ENCODE data around the gene CHRNA7.

Gene CHRNA7

GRCh38 chr15:32007355-32007960, 22.9 kb upstream of the CHRNA7 start:
- no peaks in the 10 kb centered on the region for H3K79me2 ChIP-seq (ENCODE audit: insufficient read depth, low read length)
- H3K4me1 ChIP-seq (ENCODE audit: insufficient read depth, low read length, severe bottlenecking), result no peaks in the 10 kb centered on the region
- H2AFZ ChIP-seq (ENCODE audit: low read length), result no peak overlapping the region
- H3K9me3 ChIP-seq (ENCODE audit: low read length), result no peaks in the 10 kb centered on the region
- TF ChIP-seq CTCF (IDR thresholded peaks at IDR 0.05; ENCODE audit: low read length) (no peak), EZH2 (IDR thresholded peaks at IDR 0.05; ENCODE audit: borderline replicate concordance, low read length) (no peak)
- H4K20me1 ChIP-seq (ENCODE audit: insufficient read depth, low read length), result no peaks in the 10 kb centered on the region
- H3K27me3 ChIP-seq (ENCODE audit: insufficient read depth, low read length), result no peaks in the 10 kb centered on the region
- H3K9me2 ChIP-seq (ENCODE audit: low read depth, low read length), result no peaks in the 10 kb centered on the region
- no peaks in the 10 kb centered on the region for H3F3A ChIP-seq (ENCODE audit: insufficient read depth, low read length)
- H3K36me3 ChIP-seq (ENCODE audit: insufficient read depth, low read length), result no peaks in the 10 kb centered on the region
- H3K9ac ChIP-seq (ENCODE audit: low read length), result no peak overlapping the region
- no peak overlapping the region for H3K4me3 ChIP-seq (ENCODE audit: low read depth, low read length, poor library complexity, severe bottlenecking)
- no peak overlapping the region for H3K4me2 ChIP-seq (ENCODE audit: low read length)
- H3K27ac ChIP-seq (ENCODE audit: low read depth, low read length, poor library complexity, severe bottlenecking), result no peak overlapping the region

GRCh38 chr15:32014953-32015352, 15.4 kb upstream of the CHRNA7 start:
- H3K4me3 ChIP-seq (ENCODE audit: low read depth, low read length, poor library complexity, severe bottlenecking), result no peak overlapping the region

GRCh38 chr15:32020156-32020555, 10.2 kb upstream of the CHRNA7 start:
- H3K27ac ChIP-seq (ENCODE audit: low read depth, low read length, poor library complexity, severe bottlenecking), result no peak overlapping the region
- no peaks in the 10 kb centered on the region for H3K36me3 ChIP-seq (ENCODE audit: insufficient read depth, low read length)
- H3K9me2 ChIP-seq (ENCODE audit: low read depth, low read length), result no peaks in the 10 kb centered on the region
- no peak overlapping the region for H3K4me2 ChIP-seq (ENCODE audit: low read length)
- no peaks in the 10 kb centered on the region for H3K9me3 ChIP-seq (ENCODE audit: low read length)
- H3K4me1 ChIP-seq (ENCODE audit: insufficient read depth, low read length, severe bottlenecking), result no peaks in the 10 kb centered on the region
- no peak overlapping the region for H3K4me3 ChIP-seq (ENCODE audit: low read depth, low read length, poor library complexity, severe bottlenecking)
- no peak overlapping the region for H2AFZ ChIP-seq (ENCODE audit: low read length)
- no peaks in the 10 kb centered on the region for H3K27me3 ChIP-seq (ENCODE audit: insufficient read depth, low read length)
- no peak for TF ChIP-seq EZH2 (IDR thresholded peaks at IDR 0.05; ENCODE audit: borderline replicate concordance, low read length)
- no peak for TF ChIP-seq CTCF (IDR thresholded peaks at IDR 0.05; ENCODE audit: low read length)
- no peaks in the 10 kb centered on the region for H3K79me2 ChIP-seq (ENCODE audit: insufficient read depth, low read length)
- no peaks in the 10 kb centered on the region for H3F3A ChIP-seq (ENCODE audit: insufficient read depth, low read length)
- no peaks in the 10 kb centered on the region for H4K20me1 ChIP-seq (ENCODE audit: insufficient read depth, low read length)
- no peak overlapping the region for H3K9ac ChIP-seq (ENCODE audit: low read length)

More at GRCh38 chr15:32014953-32015352, 15.4 kb upstream of the CHRNA7 start:
- TF ChIP-seq CTCF (IDR thresholded peaks at IDR 0.05; ENCODE audit: low read length) (no peak), EZH2 (IDR thresholded peaks at IDR 0.05; ENCODE audit: borderline replicate concordance, low read length) (no peak)
- H3K36me3 ChIP-seq (ENCODE audit: insufficient read depth, low read length), result no peaks in the 10 kb centered on the region
- no peak overlapping the region for H3K9ac ChIP-seq (ENCODE audit: low read length)
- H3K9me2 ChIP-seq (ENCODE audit: low read depth, low read length), result no peaks in the 10 kb centered on the region
- H3K4me2 ChIP-seq (ENCODE audit: low read length), result no peak overlapping the region
- H3K27me3 ChIP-seq (ENCODE audit: insufficient read depth, low read length), result no peaks in the 10 kb centered on the region
- H3K9me3 ChIP-seq (ENCODE audit: low read length), result no peaks in the 10 kb centered on the region
- no peaks in the 10 kb centered on the region for H3F3A ChIP-seq (ENCODE audit: insufficient read depth, low read length)
- H3K27ac ChIP-seq (ENCODE audit: low read depth, low read length, poor library complexity, severe bottlenecking), result no peak overlapping the region
- no peaks in the 10 kb centered on the region for H4K20me1 ChIP-seq (ENCODE audit: insufficient read depth, low read length)
- no peak overlapping the region for H2AFZ ChIP-seq (ENCODE audit: low read length)
- H3K4me1 ChIP-seq (ENCODE audit: insufficient read depth, low read length, severe bottlenecking), result no peaks in the 10 kb centered on the region
- no peaks in the 10 kb centered on the region for H3K79me2 ChIP-seq (ENCODE audit: insufficient read depth, low read length)

All from OCI-LY1 (cell line).